ENCODE results near the gene SPATA1. TPM values are rescaled to one million over a fixed set of nuclear protein-coding genes. Genes with fewer than 3 reads are reported as not detected.

SPATA1 gene
- total and polyA plus RNA-seq, 4 experiments from 2014 or later: 0.72 to 3.4 (median 1.7) TPM; not detected in 1

GRCh38 chr1:84598846-84599741 lies 92.9 kb downstream of the SPATA1 start:
- H3K36me3 ChIP-seq (ENCODE audit: insufficient read depth, low read length): no peaks in the 10 kb centered on the region
- ChIA-PET CTCF (ENCODE audit: partially characterized antibody) (interaction anchor here (0.6 kb wide), 1 partner anchor 9 kb away, joined by 3 read pairs; no protein-coding TSS in a partner anchor), POLR2A (ENCODE audit: partially characterized antibody) (no interaction called here)
- Mint-ChIP-seq H3K4me3 (no peak overlapping the region), H3K9me3 (peaks cover 0 to 6% (median 2%) of the 10 kb centered on the region in 8 donors), H3K27me3 (no peaks in the 10 kb centered on the region), H3K36me3 (peaks cover 0 to under 1% of the 10 kb centered on the region in 2 donors), H3K4me1 (peaks cover 0 to 2% (median 0%) of the 10 kb centered on the region in 4 donors), H3K27ac (no peak overlapping the region)
- H3K4me3 ChIP-seq (ENCODE audit: low read length in 2 of 2): no peak overlapping the region
- DNase-seq: no peak
- no peak overlapping the region for H3K27ac ChIP-seq (ENCODE audit: low read depth, low read length)
- no peaks in the 10 kb centered on the region for H3K27me3 ChIP-seq (ENCODE audit: insufficient read depth, low read length)
- no peaks in the 10 kb centered on the region for H3K4me1 ChIP-seq (ENCODE audit: insufficient read depth, low read length)
- H3K9me3 ChIP-seq (ENCODE audit: control insufficient read depth in 1 of 2, low read length in 2 of 2): no peaks in the 10 kb centered on the region
- intact Hi-C loops (cut with micrococcal nuclease): no loop called here

- ChIA-PET POLR2A (ENCODE audit: partially characterized antibody) (interaction anchor here (1.1 kb wide), 1 partner anchor 27 kb away, joined by 4 read pairs; no protein-coding TSS in a partner anchor), CTCF (ENCODE audit: partially characterized antibody) (interaction anchor here (1.2 kb wide), 1 partner anchor 8 kb away, joined by 3 read pairs; no protein-coding TSS in a partner anchor)
These were observed 94.6 kb downstream of the SPATA1 start for GRCh38 chr1:84600796-84601195.

GRCh38 chr1:84603223-84603622 lies 97.0 kb downstream of the SPATA1 start:
- Histone ChIP-seq H3K9me3 (ENCODE audit: control insufficient read depth in 1 of 2, low read length in 2 of 2) (peaks cover 3 to 7% of the 10 kb centered on the region in 2 donors), H3K27me3 (ENCODE audit: insufficient read depth, low read length) (no peaks in the 10 kb centered on the region), H3K36me3 (ENCODE audit: insufficient read depth, low read length) (no peaks in the 10 kb centered on the region), H3K27ac (ENCODE audit: low read depth, low read length) (no peak overlapping the region), H3K4me1 (ENCODE audit: insufficient read depth, low read length) (no peaks in the 10 kb centered on the region), H3K4me3 (ENCODE audit: low read length in 2 of 2) (no peak overlapping the region)
- intact Hi-C loops (cut with micrococcal nuclease): no loop called here
- no peak overlapping the region for H3K4me3 Mint-ChIP-seq
- H3K9me3 Mint-ChIP-seq: peaks cover 8 to 38% (median 26%) of the 10 kb centered on the region in 8 donors
- POLR2A ChIA-PET (ENCODE audit: partially characterized antibody): no interaction called here
- H3K27me3 Mint-ChIP-seq: peaks cover 0 to 3% of the 10 kb centered on the region in 2 donors
- CTCF ChIA-PET (ENCODE audit: partially characterized antibody): no interaction called here
- no peak overlapping the region for H3K27ac Mint-ChIP-seq
- peaks cover 0 to 2% (median 0%) of the 10 kb centered on the region in 4 donors for H3K4me1 Mint-ChIP-seq
- peaks cover 13% of the 10 kb centered on the region in 2 donors for H3K36me3 Mint-ChIP-seq
- DNase-seq: no peak

More at GRCh38 chr1:84600796-84601195, 94.6 kb downstream of the SPATA1 start:
- Mint-ChIP-seq H3K27me3 (no peaks in the 10 kb centered on the region), H3K27ac (no peak overlapping the region), H3K36me3 (peaks cover 5 to 10% of the 10 kb centered on the region in 2 donors), H3K4me3 (no peak overlapping the region), H3K9me3 (peaks cover 3 to 21% (median 16%) of the 10 kb centered on the region in 8 donors), H3K4me1 (peaks cover 0 to 2% (median 0%) of the 10 kb centered on the region in 4 donors)
- no peak overlapping the region for H3K4me3 ChIP-seq (ENCODE audit: low read length in 2 of 2)
- no peak for DNase-seq
- no peaks in the 10 kb centered on the region for H3K36me3 ChIP-seq (ENCODE audit: insufficient read depth, low read length)
- no peaks in the 10 kb centered on the region for H3K4me1 ChIP-seq (ENCODE audit: insufficient read depth, low read length)
- intact Hi-C loops (cut with micrococcal nuclease): no loop called here
- peaks cover 3 to 7% of the 10 kb centered on the region in 2 donors for H3K9me3 ChIP-seq (ENCODE audit: control insufficient read depth in 1 of 2, low read length in 2 of 2)
- no peaks in the 10 kb centered on the region for H3K27me3 ChIP-seq (ENCODE audit: insufficient read depth, low read length)
- H3K27ac ChIP-seq (ENCODE audit: low read depth, low read length): no peak overlapping the region

GRCh38 chr1:84603941-84604830 lies 98.0 kb downstream of the SPATA1 start:
- intact Hi-C loops (cut with micrococcal nuclease): no loop called here
- H3K36me3 Mint-ChIP-seq: peaks cover 13% of the 10 kb centered on the region in 2 donors
- no peak overlapping the region for H3K27ac ChIP-seq (ENCODE audit: low read depth, low read length)
- H3K27me3 Mint-ChIP-seq: peaks cover 0 to 3% of the 10 kb centered on the region in 2 donors
- H3K4me3 Mint-ChIP-seq: no peak overlapping the region
- DNase-seq: no peak
- no peaks in the 10 kb centered on the region for H3K36me3 ChIP-seq (ENCODE audit: insufficient read depth, low read length)
- peaks cover 3 to 7% of the 10 kb centered on the region in 2 donors for H3K9me3 ChIP-seq (ENCODE audit: control insufficient read depth in 1 of 2, low read length in 2 of 2)
- no peak overlapping the region for H3K4me3 ChIP-seq (ENCODE audit: low read length in 2 of 2)
- POLR2A ChIA-PET (ENCODE audit: partially characterized antibody): no interaction called here
- no peaks in the 10 kb centered on the region for H3K27me3 ChIP-seq (ENCODE audit: insufficient read depth, low read length)
- H3K4me1 ChIP-seq (ENCODE audit: insufficient read depth, low read length): no peaks in the 10 kb centered on the region
- no peak overlapping the region for H3K27ac Mint-ChIP-seq
- peaks cover 8 to 38% (median 26%) of the 10 kb centered on the region in 8 donors for H3K9me3 Mint-ChIP-seq
- peaks cover 0 to under 1% (median 0%) of the 10 kb centered on the region in 4 donors for H3K4me1 Mint-ChIP-seq
- CTCF ChIA-PET (ENCODE audit: partially characterized antibody): interaction anchor here (1.6 kb wide), 1 partner anchor 16 kb away, joined by 4 read pairs; no protein-coding TSS in a partner anchor

- Histone ChIP-seq H3K4me3 (ENCODE audit: low read length in 2 of 2) (no peak overlapping the region), H3K27ac (ENCODE audit: low read depth, low read length) (no peak overlapping the region), H3K9me3 (ENCODE audit: control insufficient read depth in 1 of 2, low read length in 2 of 2) (peaks cover 3 to 7% of the 10 kb centered on the region in 2 donors), H3K36me3 (ENCODE audit: insufficient read depth, low read length) (no peaks in the 10 kb centered on the region), H3K27me3 (ENCODE audit: insufficient read depth, low read length) (no peaks in the 10 kb centered on the region), H3K4me1 (ENCODE audit: insufficient read depth, low read length) (no peaks in the 10 kb centered on the region)
- no peaks in the 10 kb centered on the region for H3K4me1 Mint-ChIP-seq
- H3K27me3 Mint-ChIP-seq: peaks cover 0 to 3% of the 10 kb centered on the region in 2 donors
- ChIA-PET POLR2A (ENCODE audit: partially characterized antibody) (no interaction called here), CTCF (ENCODE audit: partially characterized antibody) (interaction anchor here (1.6 kb wide), 1 partner anchor 15 kb away, joined by 4 read pairs; no protein-coding TSS in a partner anchor)
- H3K9me3 Mint-ChIP-seq: peaks cover 8 to 38% (median 26%) of the 10 kb centered on the region in 8 donors
- no peak for DNase-seq
- no peak overlapping the region for H3K4me3 Mint-ChIP-seq
- intact Hi-C loops (cut with micrococcal nuclease): no loop called here
- H3K27ac Mint-ChIP-seq: no peak overlapping the region
- H3K36me3 Mint-ChIP-seq: peaks cover 13% of the 10 kb centered on the region in 2 donors
These were observed 99.0 kb downstream of the SPATA1 start for GRCh38 chr1:84605157-84605556.

- Histone ChIP-seq H3K4me3 (ENCODE audit: low read length in 2 of 2) (no peak overlapping the region), H3K27me3 (ENCODE audit: insufficient read depth, low read length) (no peaks in the 10 kb centered on the region), H3K9me3 (ENCODE audit: control insufficient read depth in 1 of 2, low read length in 2 of 2) (peaks cover 3 to 7% of the 10 kb centered on the region in 2 donors), H3K27ac (ENCODE audit: low read depth, low read length) (no peak overlapping the region), H3K36me3 (ENCODE audit: insufficient read depth, low read length) (no peaks in the 10 kb centered on the region), H3K4me1 (ENCODE audit: insufficient read depth, low read length) (no peaks in the 10 kb centered on the region)
- POLR2A ChIA-PET (ENCODE audit: partially characterized antibody): no interaction called here
- intact Hi-C loops (cut with micrococcal nuclease): no loop called here
- no peak for DNase-seq
- peaks cover 0 to 3% of the 10 kb centered on the region in 2 donors for H3K27me3 Mint-ChIP-seq
- H3K4me1 Mint-ChIP-seq: peaks cover 0 to 4% (median 1%) of the 10 kb centered on the region in 4 donors
- H3K4me3 Mint-ChIP-seq: no peak overlapping the region
- peaks cover 13% of the 10 kb centered on the region in 2 donors for H3K36me3 Mint-ChIP-seq
- CTCF ChIA-PET (ENCODE audit: partially characterized antibody): interaction anchor here (3.3 kb wide), 1 partner anchor 14 kb away, joined by 13 read pairs; no protein-coding TSS in a partner anchor
- H3K27ac Mint-ChIP-seq: no peak overlapping the region
- peaks cover 8 to 38% (median 26%) of the 10 kb centered on the region in 8 donors for H3K9me3 Mint-ChIP-seq
These were observed 100.8 kb downstream of the SPATA1 start for GRCh38 chr1:84606977-84607376.
